PC-3 (cell line): ENCODE data around the gene GNG4. TPM values are rescaled to one million over a fixed set of nuclear protein-coding genes. Genes with fewer than 3 reads are reported as not detected.

ENCODE experiments used
- ATAC-seq: fragments of 200-7000 bp; cut with Tn5 transposase; 2 replicates; pipeline ENCODE4 v1.9.1; 2020; ENCODE audit warnings: mild to moderate bottlenecking, moderate library complexity
- Bru-seq: library from RNA; stranded (reverse); fragments of 400-500 nt; gene quantifications from one replicate; lab custom pipeline; 2021; lab: Mats Ljungman, UMichigan
- BruChase-seq, 2 experiments: library from RNA; stranded (reverse); fragments of 400-500 nt; gene quantifications; one replicate each; lab custom pipeline; 2021; lab: Mats Ljungman, UMichigan
- BruUV-seq: library from RNA; stranded (reverse); fragments of 400-500 nt; replicated peaks from 2 replicates; lab custom pipeline; 2021; lab: Mats Ljungman, UMichigan
- CTCF ChIA-PET: fragments of 300-600 bp; sonication (Branson Sonifier 250); formaldehyde crosslinking; loops from one replicate; lab custom pipeline; 2022; ENCODE audit warnings: antibody characterized with exemption; lab: Charles Lee
- POLR2A ChIA-PET: fragments of 300-600 bp; sonication (Branson Sonifier 250); formaldehyde crosslinking; loops from one replicate; lab custom pipeline; 2022; ENCODE audit warnings: antibody characterized with exemption; ENCODE audit not compliant: unreplicated experiment; lab: Charles Lee
- DNase-seq: peaks from one replicate; pipeline ENCODE4 v3.0.0-alpha.2; 2015
- H2AFZ ChIP-seq: fragments of 300-600 bp; sonication (generic); 2 replicates; pipeline ENCODE4 v1.6.0; 2016; ENCODE audit warnings: antibody characterized with exemption, low read length
- H3F3A ChIP-seq: fragments of 300-600 bp; sonication (generic); one replicate; pipeline ENCODE4 v1.6.0; 2017; ENCODE audit warnings: antibody characterized with exemption, low read length, control low read depth, mild to moderate bottlenecking; ENCODE audit not compliant: unreplicated experiment
- H3K27ac ChIP-seq: fragments of 300-600 bp; sonication (generic); 2 replicates; pipeline ENCODE4 v1.5.1; 2016; ENCODE audit warnings: mild to moderate bottlenecking, low read length
- H3K27me3 ChIP-seq: fragments of 300-600 bp; sonication (generic); 2 replicates; pipeline ENCODE4 v1.6.1; 2016; ENCODE audit warnings: low read length, mixed read lengths
- H3K36me3 ChIP-seq: fragments of 300-600 bp; sonication (generic); 2 replicates; pipeline ENCODE4 v1.6.1; 2016; ENCODE audit warnings: low read depth, mixed run types, low read length, mixed read lengths
- H3K4me1 ChIP-seq: fragments of 300-600 bp; sonication (generic); 2 replicates; pipeline ENCODE4 v1.5.1; 2016; ENCODE audit warnings: low read length; ENCODE audit not compliant: insufficient read depth
- H3K4me2 ChIP-seq: fragments of 300-600 bp; sonication (generic); 2 replicates; pipeline ENCODE4 v1.6.0; 2016; ENCODE audit warnings: low read length
- H3K4me3 ChIP-seq: fragments of 300-600 bp; sonication (generic); 2 replicates; pipeline ENCODE4 v1.5.1; 2016; ENCODE audit warnings: mild to moderate bottlenecking, low read length, mixed read lengths
- H3K79me2 ChIP-seq: fragments of 300-600 bp; sonication (generic); 2 replicates; pipeline ENCODE4 v1.6.1; 2017; ENCODE audit warnings: low read length, mixed read lengths
- H3K9ac ChIP-seq: fragments of 300-600 bp; sonication (generic); 2 replicates; pipeline ENCODE4 v1.6.0; 2016; ENCODE audit warnings: mild to moderate bottlenecking, low read length
- H3K9me2 ChIP-seq: fragments of 300-600 bp; sonication (generic); replicated peaks from 2 replicates; pipeline ENCODE4 v1.6.1; 2016; ENCODE audit warnings: mixed run types, low read length, mixed read lengths
- H3K9me3 ChIP-seq: fragments of 300-600 bp; sonication (generic); 2 replicates; pipeline ENCODE4 v1.6.1; 2016; ENCODE audit warnings: low read length, mixed read lengths
- H4K20me1 ChIP-seq: fragments of 300-600 bp; sonication (generic); 2 replicates; pipeline ENCODE4 v1.6.1; 2016; ENCODE audit warnings: low read length, mixed read lengths
- CTCF ChIP-seq: fragments of 300-600 bp; sonication (generic); conservative IDR thresholded peaks from 2 replicates; pipeline ENCODE4 v1.5.1; 2017; ENCODE audit warnings: antibody characterized with exemption, low read depth, mild to moderate bottlenecking, low read length
- EZH2 ChIP-seq: fragments of 300-600 bp; sonication (generic); IDR thresholded peaks from one replicate; pipeline ENCODE4 v1.6.1; 2017; ENCODE audit warnings: antibody characterized with exemption, mild to moderate bottlenecking, low read length; ENCODE audit not compliant: unreplicated experiment
- EZH2phosphoT487 ChIP-seq: fragments of 300-600 bp; sonication (generic); IDR thresholded peaks from 2 replicates; pipeline ENCODE4 v1.6.1; 2018; ENCODE audit warnings: mild to moderate bottlenecking, antibody characterized with exemption, low read length, borderline replicate concordance
- intact Hi-C: fragments of 100-400 bp; cut with micrococcal nuclease; formaldehyde crosslinking; loops from 2 replicates; pipeline ENCODE4 v1.9.0; 2023
- long read RNA-seq: library from polyadenylated mRNA; unstranded; transcript quantifications from one replicate; pipeline ENCODE4 v2.0.0, GENCODE V29; 2021; ENCODE audit not compliant: unreplicated experiment
- total RNA-seq: library from RNA; depleted of rRNA; stranded (reverse); fragments of >200 nt; gene quantifications from 2 replicates; pipeline ENCODE4 v1.2.3, GENCODE V29; 2014; rRNA removed

GNG4 gene
- total RNA-seq (0.40 and 0.80 TPM in 2 replicates), Bru-seq, nascent RNA (percentile 6 among the genes with signal in this experiment), BruChase-seq, experiment 1, labeled RNA remaining after a 6-hour chase (percentile 9 among the genes with signal in this experiment), BruChase-seq, experiment 2, labeled RNA remaining after a 2-hour chase (percentile 13 among the genes with signal in this experiment)
- long read RNA-seq: 0 reads

- Histone ChIP-seq H3K27me3 (peaks cover 11% of the 10 kb centered on the region), H2AFZ (peak within 1 kb of the TSS; percentile 69; the same call in 1 of the 2 replicates), H3K79me2 (no peaks in the 10 kb centered on the region), H4K20me1 (no peaks in the 10 kb centered on the region), H3K9me2 (no peaks in the 10 kb centered on the region), H3F3A (no peaks in the 10 kb centered on the region), H3K4me3 (peak within 1 kb of the TSS; percentile 60), H3K4me1 (peaks cover 4% of the 10 kb centered on the region), H3K27ac (no peak within 1 kb of the TSS), H3K9me3 (no peaks in the 10 kb centered on the region), H3K4me2 (peak within 1 kb of the TSS; percentile 82), H3K36me3 (no peaks in the 10 kb centered on the region), H3K9ac (no peak within 1 kb of the TSS)
- intact Hi-C loops: no loop called here
- DNase-seq: no peak
- no peak for TF ChIP-seq EZH2phosphoT487
- TF ChIP-seq EZH2: no peak
- TF ChIP-seq CTCF: no peak
- peak; percentile 61 for ATAC-seq
- CTCF ChIA-PET: interaction anchor here (0.6 kb wide), 2 partner anchors 172 to 1340 kb away, joined by 4 to 5 read pairs; no protein-coding TSS in a partner anchor
- no TSS peak for BruUV-seq
- POLR2A ChIA-PET: no interaction called here
These were observed at the start of gene GNG4 for GRCh38 chr1:235649368-235650163. TSS of gene GNG4 (minus strand) at chr1:235649784. CDS start at chr1:235583838, 65,946 bp downstream.

GRCh38 chr1:235697508-235697907, 47.9 kb upstream of the GNG4 start:
- no TSS peak for BruUV-seq
- H3F3A ChIP-seq: no peaks in the 10 kb centered on the region
- H3K9me3 ChIP-seq: no peaks in the 10 kb centered on the region
- no peaks in the 10 kb centered on the region for H3K9me2 ChIP-seq
- TF ChIP-seq EZH2phosphoT487 (no peak), EZH2 (no peak), CTCF (no peak)
- H3K4me1 ChIP-seq: no peaks in the 10 kb centered on the region
- H3K36me3 ChIP-seq: no peaks in the 10 kb centered on the region
- H3K4me3 ChIP-seq: no peak overlapping the region
- intact Hi-C loops: no loop called here
- H3K27me3 ChIP-seq: no peaks in the 10 kb centered on the region
- H3K27ac ChIP-seq: no peak overlapping the region
- no peak overlapping the region for H2AFZ ChIP-seq
- ChIA-PET CTCF (no interaction called here), POLR2A (no interaction called here)
- H4K20me1 ChIP-seq: no peaks in the 10 kb centered on the region
- H3K79me2 ChIP-seq: no peaks in the 10 kb centered on the region
- H3K4me2 ChIP-seq: no peak overlapping the region
- no peak overlapping the region for H3K9ac ChIP-seq
- DNase-seq (no peak), ATAC-seq (no peak)
